ENCODE data around the gene TC2N.
A peak's percentile ranks its signal among the peaks of the same experiment; 100 is the strongest.
"Not testable (repeated sequence)": the region's sequence is repeated elsewhere in the genome, so short reads cannot be mapped to it uniquely, and the experiment has no call there.

TC2N gene

GRCh38 chr14:91888641-91889476 is 21.5 kb upstream of the TC2N start:
- DNase-seq, result no peak

DNA sequence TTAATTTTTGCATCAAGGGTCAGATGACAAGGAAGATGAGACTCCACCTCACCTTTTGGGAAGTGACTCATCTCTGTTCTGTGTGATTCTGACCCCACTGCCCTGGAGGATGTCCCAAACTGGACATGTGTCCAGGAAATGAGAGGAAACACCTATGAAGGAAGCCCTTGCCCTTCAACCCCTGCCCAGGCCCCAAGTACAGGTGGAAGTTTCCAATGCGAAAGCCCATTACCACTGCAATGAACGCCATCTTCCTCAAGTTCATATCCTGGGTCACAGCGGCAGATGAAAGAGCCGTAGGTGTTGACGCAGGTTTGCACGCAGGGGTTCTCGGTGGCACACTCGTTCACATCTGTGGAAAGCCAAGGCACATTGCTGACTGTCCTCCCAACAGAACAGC is 19.6 kb upstream of the TC2N start:
- DNase-seq, result no peak

GRCh38 chr14:91885839-91886238 is 18.5 kb upstream of the TC2N start:
- DNase-seq, result no peak

GRCh38 chr14:91885113-91885712 is 17.9 kb upstream of the TC2N start:
- DNase-seq, result no peak

DNA sequence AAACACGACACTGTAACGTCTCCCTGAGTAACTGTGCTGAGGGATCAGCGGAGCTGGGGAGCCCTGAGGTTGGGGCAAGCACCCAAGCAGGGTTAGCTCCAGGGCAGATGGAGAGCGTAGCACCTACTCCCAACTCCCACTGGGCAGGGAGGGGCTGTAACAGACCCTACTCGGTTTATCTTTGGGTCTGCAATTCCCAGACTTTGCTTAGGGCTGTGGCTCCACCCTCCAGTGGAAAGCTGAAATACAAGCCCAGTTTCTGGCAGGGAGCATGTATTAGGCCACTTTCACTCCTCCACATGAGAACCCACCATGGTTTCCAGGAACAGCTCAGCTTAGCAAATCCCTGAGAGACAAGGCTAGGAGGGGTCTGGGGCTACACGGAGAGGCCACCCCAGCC is 17.3 kb upstream of the TC2N start:
- DNase-seq, result no peak

DNA sequence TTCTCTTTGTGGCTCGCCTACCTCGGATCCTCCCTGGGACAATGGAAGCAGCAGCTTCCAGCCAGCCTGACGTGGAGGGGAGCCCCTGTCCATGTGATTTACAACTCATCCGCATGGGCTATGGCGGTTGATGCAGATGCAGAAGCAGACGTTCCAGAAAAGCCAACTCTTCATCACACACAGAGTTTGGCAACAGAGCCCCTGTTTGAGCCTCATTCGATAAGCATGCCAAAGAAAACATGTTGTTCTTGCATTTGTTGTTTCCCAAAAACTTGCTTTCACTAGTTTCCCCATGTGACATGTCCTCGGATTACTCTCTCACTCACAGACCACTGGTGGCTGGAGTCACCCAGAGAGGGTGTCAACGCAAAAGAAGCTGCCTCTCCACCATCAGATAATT is 16.4 kb upstream of the TC2N start:
- DNase-seq, result no peak

- DNase-seq, result no peak
These were observed 15.4 kb upstream of the TC2N start for GRCh38 chr14:91882776-91883175.

- DNase-seq, result no peak
These were observed 15.0 kb upstream of the TC2N start for GRCh38 chr14:91882369-91882768.

GRCh38 chr14:91879196-91879595 is 11.9 kb upstream of the TC2N start:
- DNase-seq, result no peak

DNA sequence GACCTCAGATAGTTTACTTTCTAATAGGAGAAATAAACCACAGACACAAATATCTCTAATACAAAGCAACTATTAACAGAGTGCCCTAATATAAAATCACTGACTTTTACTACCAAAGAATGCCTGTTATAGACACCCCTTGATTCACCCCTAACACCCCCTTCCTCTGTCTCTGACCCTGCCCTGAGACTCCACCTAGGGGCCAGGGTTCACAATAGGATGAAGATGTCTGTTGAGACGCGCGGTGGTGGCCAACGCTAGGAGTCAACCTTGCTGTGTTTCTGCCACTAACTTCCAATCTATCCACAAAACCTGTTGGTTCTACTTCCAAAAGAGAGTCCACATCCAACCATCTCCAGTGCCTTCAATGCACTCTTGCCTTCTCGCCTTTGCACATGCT is 10.9 kb upstream of the TC2N start:
- no peak for DNase-seq

- DNase-seq, result no peak
These were observed 10.1 kb upstream of the TC2N start for GRCh38 chr14:91877376-91877915.

DNA sequence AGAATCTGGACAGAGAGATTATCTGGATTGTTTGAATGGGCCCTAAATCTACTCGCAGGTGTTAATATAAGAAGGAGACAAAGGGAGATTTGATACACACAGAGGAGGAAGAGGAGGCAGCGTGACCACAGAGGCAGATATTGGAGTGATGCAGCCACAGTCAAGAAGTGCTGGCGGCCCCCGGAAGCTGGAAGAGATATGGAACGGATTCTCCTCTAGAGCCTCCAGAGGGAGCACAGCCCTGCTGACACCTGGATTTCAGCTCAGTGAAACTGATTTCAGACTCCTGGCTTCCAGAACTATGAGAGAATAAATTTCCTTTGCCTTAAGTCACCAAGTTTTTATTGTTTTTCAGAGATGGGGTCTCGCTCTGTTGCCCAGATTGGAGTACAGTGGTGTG is 9.2 kb upstream of the TC2N start:
- no peak for DNase-seq

GRCh38 chr14:91875525-91876286 is 8.4 kb upstream of the TC2N start:
- no peak for DNase-seq

DNA sequence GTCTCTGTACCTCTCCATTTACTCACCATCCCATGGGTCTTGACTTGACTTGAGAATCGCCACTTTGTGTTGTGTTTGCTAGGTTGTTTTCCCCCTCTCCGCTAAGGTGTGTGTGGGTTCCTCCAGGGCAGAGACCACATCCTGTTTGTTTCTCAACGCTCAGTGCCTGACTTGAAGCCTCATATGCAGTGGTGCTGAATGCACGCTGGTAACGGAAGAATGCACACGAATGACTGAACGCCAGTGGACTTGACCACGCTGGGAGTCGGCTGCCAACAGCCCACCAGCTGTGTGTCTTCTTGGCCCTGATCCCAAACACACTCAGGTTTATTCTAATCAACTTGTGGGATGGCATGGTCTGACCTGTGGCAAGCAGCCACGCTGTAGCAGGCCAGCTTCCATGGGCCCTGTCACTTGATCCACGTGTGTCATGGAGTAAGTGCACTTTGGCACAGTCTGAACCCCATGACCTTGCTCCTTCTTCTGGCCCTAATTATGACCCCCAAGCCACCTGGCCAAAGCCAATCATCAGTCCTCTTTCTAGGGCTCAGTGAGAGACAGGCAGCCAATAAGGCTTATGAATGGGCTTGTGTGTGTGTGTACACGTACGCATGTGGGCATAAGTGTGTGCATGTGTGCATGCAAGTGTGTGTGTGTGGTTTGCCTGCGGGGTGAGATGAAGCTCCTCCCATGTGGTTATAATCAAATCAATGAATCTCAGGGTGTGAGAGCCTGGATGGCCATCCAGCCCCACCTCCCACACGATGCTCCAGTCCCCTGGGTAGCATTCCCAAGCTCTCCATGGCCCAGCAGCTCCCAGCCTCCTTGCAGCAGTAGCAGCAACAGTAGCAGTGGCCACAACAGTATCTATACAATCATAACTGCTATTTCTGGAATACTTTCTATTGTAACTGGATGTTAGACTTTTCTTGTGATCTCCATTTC is 6.4 kb upstream of the TC2N start:
- no peak for DNase-seq

DNA sequence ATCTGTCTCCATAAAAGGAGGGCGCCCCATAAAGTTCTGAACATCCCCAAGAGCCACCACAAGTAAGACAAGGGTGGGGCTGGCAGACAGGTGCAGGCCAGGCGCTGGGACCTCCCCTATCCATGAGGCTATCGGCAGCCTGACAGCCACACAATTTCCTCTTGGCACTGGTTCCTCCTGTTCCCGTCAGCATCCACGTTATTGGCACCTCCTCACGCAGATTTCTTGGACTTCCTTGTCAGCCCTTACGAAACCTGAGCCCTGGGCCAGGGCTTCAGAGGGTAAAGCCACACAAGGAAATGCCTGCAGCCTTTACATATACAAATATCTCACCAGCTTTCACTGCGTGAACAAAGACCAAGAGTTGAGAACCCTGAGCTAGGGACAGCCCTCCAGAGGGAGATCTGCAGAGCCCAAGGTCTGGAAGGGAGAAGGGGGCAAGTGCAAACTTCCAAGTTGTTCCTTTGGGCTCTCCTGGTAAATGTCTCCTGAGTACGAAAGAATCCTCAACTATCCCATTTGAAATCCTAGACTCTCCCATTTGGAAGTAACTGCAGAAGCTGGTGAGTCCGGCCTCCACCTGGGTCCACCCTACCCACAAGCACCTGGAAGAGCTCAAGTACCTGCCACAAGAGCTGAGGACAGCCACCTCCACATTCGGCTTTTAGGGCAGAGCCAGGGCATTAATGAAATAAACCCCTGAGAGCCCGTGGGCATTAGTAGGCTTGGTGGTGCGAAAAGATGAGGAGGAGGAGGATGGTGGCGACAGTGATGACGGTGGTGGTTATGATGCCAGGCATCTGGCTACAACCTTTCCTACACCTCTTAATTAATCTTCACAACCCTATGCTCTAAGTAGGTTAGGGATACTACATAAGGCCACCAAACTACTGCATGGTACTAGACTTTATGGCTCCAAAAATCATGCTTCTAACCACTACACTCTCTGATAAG is 5.5 kb upstream of the TC2N start:
- DNase-seq, result peak; percentile 25

- DNase-seq, result no peak
These were observed 4.7 kb upstream of the TC2N start for GRCh38 chr14:91872011-91872501.

GRCh38 chr14:91871401-91871800 is 4.1 kb upstream of the TC2N start:
- DNase-seq, result not testable (repeated sequence)

DNA sequence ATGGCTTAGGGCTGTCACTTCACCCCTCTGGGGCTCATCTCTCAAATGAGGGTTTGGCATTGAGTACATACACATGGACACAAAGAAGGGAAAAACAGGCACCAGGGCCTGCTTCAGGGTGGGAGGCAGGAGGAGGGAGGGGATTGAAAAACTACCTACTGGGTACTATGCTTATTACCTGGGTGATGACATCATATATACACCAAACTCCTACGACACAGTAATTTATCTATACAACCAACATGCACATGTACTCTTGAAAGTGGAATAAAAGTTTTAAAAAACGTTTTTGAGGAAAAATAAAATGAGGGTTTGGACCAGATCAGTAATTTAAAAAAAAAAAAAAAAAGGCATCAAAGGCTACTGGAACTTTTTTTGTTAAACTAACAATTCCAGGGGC is 3.6 kb upstream of the TC2N start:
- no peak for DNase-seq

DNA sequence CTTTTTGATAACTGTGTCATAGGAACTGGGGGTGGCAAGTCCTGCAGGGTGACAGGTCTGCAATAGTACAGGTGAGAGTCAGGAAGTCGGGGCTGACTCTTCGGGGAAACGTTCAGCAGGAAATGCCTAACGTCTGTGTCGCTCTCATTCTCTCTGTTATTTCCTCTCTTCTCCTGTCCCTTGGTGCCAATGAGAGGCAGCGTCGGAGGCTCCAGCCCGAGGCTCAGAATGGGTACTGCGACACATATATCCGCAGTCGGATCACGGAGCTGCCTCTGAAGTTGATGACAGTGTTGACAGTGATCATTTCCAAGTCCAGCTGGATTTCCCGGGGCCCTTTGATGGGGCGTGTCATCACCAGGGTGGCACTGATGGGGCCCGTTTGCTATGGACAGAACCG is 2.7 kb upstream of the TC2N start:
- DNase-seq, result no peak

DNA sequence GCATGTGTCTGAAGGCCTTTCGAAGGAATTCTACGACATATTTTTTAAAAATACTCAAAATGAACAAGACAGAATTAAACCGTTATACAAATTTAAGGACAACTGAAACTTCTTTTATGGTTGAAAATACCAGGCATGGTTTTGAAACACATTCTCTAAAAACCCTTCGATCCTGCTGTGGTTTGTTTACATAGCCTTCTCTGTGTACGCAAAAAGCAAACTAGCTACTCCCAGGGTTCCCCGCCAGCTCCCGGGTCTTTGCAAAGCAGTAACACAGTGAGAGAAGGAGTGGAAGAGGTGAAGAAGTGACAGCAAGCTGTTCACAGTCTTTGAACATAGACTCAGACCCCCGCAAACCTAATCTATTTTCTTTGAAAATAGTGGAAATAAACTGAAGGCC is 2.2 kb upstream of the TC2N start:
- DNase-seq, result no peak
